SIG-M5 (cell line): ENCODE results near the gene ANKMY1.
"Not testable (repeated sequence)": the region's sequence is repeated elsewhere in the genome, so short reads cannot be mapped to it uniquely, and the experiment has no call there.

Source experiments
- DNase-seq: peaks from one replicate; lab custom pipeline; 2025; lab: John Stamatoyannopoulos, UW

Gene ANKMY1

DNA sequence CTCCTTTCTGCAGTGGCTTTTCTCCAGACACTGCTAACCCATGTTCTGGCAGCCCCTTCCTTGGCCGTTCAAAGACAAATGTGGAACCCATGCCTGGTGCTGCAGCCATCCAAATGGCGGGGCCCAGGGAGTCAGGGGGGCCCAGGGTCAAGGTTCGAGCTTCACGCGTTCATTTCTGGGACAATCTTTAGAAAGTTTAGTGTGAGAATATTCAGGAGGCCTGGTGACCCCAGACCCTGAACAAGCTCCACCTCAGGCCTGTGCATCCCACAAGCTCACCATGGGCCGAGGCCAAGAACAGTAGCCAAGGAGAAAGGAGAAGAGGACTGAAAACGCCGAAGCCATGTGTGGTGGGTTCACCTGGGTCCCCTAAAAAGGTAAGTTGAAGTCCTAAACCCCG is 54.4 kb downstream of the ANKMY1 start:
- DNase-seq, result no peak

- no peak for DNase-seq
These were observed 55.2 kb downstream of the ANKMY1 start for GRCh38 chr2:240502430-240503121.

- DNase-seq, result no peak
These were observed 55.7 kb downstream of the ANKMY1 start for GRCh38 chr2:240502059-240502429.

DNA sequence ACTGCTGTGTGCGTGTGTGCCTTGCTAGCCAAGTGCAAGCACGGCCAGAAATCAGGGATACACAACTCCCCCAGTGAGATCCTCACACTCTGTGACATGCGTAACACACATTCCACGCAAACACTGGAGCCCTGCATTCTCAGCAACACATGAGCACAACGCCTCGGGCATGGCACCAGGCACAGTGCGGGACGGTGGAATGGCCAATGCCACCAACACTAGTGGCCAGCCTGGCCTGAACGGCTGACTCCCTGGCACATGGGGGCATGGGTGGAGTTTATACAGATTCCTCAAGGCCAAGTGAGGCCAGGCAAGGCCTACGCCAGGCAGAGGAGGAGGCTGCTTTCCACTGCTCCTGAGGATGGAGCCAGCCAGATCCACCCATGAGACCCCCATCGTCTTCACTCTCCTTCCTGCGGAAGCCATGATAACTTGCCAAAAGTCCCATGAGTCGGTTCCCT is 56.2 kb downstream of the ANKMY1 start:
- no peak for DNase-seq

- no peak for DNase-seq
These were observed 57.0 kb downstream of the ANKMY1 start for GRCh38 chr2:240500561-240501423.

DNA sequence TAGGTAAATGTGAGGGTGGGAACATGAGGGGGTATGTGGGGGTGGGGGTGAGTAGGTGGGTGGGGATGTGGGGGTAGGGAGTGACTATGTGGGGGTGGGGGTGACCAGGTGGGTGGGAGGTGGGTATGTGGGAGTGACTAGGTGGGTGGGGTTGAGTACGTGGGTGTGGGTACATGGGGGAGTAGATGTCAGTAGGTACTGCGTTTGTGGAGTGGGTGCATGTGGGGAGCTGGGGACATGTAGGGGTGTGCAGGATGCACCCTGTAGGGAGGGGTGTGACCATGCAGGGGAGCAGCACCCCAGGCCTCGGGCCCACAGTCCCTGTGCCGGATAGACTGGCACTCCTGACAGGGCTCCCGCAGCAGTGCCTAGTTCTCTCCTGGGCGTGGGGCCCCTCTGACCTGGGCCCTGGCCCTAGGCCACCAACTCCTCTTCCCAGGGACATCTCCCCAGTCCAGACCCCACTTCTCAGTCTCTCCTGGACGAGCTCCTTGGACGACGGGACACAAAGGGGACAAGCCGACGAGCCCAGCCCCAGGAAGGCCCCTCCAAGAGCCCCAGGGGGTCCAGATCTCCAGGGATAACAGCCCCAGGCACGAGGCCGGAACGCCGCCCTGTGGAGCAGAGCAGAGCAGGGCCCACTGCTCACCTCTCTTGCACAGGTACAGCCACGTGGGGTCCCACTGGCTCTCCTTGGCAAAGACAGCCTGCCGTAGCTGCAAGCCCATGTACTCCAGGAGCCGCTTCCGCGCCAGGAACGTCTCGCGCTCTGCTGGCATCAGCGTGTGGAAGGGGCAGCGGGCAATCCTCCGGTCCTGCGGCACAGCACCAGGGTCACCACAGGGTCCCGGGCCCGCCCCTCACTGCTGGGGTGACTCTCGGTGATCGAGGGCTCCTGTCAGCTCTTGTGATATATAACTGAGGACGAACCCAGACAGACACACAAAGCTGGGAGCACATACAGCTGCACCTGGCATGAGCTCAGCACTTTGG is 58.2 kb downstream of the ANKMY1 start:
- DNase-seq, result no peak

GRCh38 chr2:240498958-240499260 is 58.9 kb downstream of the ANKMY1 start:
- DNase-seq, result no peak

DNA sequence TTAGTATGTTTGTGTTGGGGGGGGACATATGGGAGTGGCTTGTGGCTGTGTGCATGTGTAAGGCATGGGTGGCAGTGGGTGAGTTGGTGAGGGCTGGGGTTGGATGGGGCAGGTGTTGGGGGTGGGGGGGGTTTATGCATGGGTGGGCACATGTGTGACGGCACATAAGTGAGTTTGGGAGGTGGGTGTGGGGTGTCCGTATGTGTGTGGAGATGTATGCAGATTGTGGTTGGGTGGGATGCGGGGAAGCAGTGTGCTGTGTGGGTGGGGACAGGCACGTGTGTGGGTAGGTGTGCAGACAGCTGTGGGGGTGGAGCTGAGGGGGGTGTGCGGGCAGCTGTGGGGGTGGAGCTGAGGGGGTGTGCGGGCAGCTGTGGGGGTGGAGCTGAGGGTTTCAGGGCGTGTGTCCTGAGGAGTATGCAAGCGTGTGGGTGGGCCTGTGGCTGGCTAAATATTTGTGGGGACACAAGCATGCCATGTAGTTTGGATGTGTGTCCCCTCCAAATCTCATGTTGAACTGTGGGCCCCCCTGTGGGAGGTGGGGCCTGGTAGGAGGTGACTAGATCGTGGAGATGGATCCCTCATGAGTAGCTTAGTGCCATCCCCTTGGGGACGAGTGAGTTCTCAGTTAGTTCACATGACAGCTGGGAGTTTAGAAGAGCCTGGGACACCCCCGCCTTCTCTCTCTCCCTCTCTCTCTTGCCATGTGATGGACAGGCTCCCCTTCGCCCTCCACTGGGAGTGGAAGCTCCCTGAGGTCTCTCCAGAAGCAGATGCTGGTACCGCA is 59.4 kb downstream of the ANKMY1 start:
- DNase-seq, result no peak

GRCh38 chr2:240497082-240497481 is 60.7 kb downstream of the ANKMY1 start:
- DNase-seq, result not testable (repeated sequence)

GRCh38 chr2:240494942-240495341 is 62.8 kb downstream of the ANKMY1 start:
- DNase-seq, result not testable (repeated sequence)

GRCh38 chr2:240494194-240494793 is 63.5 kb downstream of the ANKMY1 start:
- DNase-seq, result no peak

- no peak for DNase-seq
These were observed 66.3 kb downstream of the ANKMY1 start for GRCh38 chr2:240491483-240491882.

DNA sequence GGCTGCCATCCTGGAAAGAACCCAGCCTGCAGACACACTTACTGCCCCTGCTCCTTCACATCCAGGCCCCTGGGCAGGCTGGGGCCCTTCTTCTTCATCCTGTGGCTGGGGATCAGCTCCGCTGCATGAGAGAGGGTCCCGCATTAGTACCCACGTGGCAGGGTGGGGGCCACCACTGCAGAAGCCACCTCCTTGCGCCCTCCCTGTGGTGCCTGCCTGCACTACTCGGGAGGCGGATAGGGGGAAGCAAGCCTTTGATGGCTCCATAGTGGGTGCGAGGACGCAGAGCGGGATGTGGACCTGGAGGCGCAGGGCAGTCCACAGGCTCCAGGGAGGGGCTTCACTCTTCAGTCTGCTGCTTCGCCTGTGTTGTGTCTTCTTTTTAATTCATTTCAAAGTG is 75.6 kb downstream of the ANKMY1 start:
- DNase-seq, result no peak

DNA sequence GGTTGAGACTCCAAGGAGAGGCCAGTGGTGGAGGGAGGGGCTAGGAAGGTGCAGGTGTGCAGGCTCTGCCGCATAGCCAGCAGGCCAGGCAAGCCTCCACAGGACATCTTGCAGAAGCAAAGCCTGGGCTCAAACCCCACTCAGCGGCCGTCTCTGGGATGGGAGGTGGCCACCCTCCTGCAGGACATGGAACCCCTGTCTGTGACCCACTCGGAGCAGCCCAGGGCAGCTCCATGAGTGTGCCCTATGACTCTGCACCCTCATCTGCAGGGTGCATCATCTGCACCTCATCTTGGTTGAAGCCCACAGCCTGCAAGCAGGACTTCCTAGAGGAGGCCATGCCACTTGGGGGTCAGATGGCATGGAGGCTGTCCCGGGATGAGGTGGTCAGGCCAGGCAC is 76.1 kb downstream of the ANKMY1 start:
- no peak for DNase-seq

- DNase-seq, result no peak
These were observed 76.8 kb downstream of the ANKMY1 start for GRCh38 chr2:240480834-240481623.

- DNase-seq, result no peak
These were observed 78.7 kb downstream of the ANKMY1 start for GRCh38 chr2:240479111-240479501.

DNA sequence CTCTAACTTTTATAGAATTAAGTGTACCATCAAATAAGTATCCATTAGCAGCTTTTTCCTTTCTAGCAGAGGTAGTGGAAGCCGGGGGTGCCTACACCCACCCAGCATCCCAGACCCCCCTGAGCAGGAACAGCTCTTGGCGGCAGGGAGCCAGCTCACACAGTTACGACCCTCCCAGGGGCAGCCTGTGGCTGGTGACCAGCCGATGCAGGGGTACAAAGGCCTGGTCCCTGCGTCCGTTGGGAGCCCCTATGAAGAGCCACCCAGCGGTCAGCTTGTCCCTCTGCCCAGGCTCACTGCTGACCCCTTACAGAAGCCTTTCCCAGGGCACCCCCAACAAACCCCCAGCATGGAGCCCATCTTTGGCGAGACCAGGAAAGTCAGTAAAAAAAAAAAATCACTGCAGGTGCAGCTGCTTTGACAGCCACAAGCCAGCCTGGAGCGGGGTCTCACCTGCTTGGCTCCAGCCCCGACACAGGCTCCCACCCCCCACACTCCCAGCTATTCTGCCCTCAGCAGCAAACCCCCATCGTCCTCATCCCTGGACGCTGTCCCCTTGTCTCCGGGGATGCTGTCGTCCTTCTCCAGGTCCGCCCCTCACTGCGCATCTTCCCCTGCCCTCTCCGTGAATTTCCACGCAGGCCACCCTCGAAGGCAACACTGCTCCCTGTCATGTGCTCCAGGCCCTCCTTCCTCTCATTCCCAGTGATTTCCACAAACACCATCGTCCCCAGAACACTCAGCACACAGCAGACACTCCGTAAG is 79.3 kb downstream of the ANKMY1 start:
- no peak for DNase-seq

DNA sequence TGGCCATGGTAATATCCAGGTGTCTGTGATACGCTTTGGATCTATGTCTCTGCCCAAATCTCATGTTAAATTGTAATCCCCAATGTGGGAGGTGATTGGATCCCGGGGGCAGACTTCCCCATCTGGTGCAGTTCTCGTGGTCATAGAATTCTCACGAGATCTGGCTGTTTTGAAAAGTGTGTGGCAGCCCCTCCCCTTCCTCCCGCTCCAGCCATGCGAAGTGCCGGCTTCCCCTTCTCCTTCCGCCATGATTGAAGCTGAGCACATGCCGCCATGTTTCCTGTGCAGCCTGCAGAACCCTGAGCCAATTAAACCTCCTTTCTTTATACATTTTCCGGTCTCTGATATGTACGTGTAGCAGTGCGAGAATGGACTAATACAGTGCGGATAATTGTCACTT is 79.9 kb downstream of the ANKMY1 start:
- DNase-seq, result no peak

GRCh38 chr2:240473211-240473610 is 84.6 kb downstream of the ANKMY1 start:
- no peak for DNase-seq
